Stomach (tissue), 9 donors: ENCODE measurements around the gene PROZ. TPM values are rescaled to one million over a fixed set of nuclear protein-coding genes. Genes with fewer than 3 reads are reported as not detected.

Experiments used
- DNase-seq, 2 donors: peaks; one replicate each; pipeline versions ENCODE4 v3.0.0 to v3.0.0-alpha.2; 2013 to 2019
- H3K27ac ChIP-seq, 5 donors: fragments of 200-600 bp in 4 of 5; sonication (generic) in 4 of 5; one replicate each; pipeline ENCODE4 v1.5.1; 2013 to 2019; ENCODE audit warnings: mild to moderate bottlenecking in 1 of 5, moderate library complexity in 1 of 5
- H3K27me3 ChIP-seq, 3 donors: fragments of 200-600 bp; sonication (generic); one replicate each; pipeline ENCODE4 v1.5.1; 2017 to 2019; ENCODE audit warnings: mixed run types in 1 of 3
- H3K36me3 ChIP-seq, 4 donors: fragments of 200-600 bp; sonication (generic); 1 replicate in 3 of 4; 2 replicates in 1 of 4; pipeline ENCODE4 v1.5.1; 2016 to 2019
- H3K4me1 ChIP-seq, 4 donors: fragments of 200-600 bp; sonication (generic); one replicate each; pipeline ENCODE4 v1.5.1; 2016 to 2019
- H3K4me3 ChIP-seq, 4 donors: fragments of 200-600 bp; sonication (generic) in 3 of 4; one replicate each; pipeline ENCODE4 v1.5.1; 2016 to 2019; ENCODE audit warnings: mild to moderate bottlenecking in 1 of 4
- H3K9me3 ChIP-seq, 4 donors: fragments of 200-600 bp; sonication (generic); one replicate each; pipeline ENCODE4 v1.5.1; 2016 to 2019
- CTCF ChIP-seq, 7 experiments: fragments of 450-650 bp in 4 of 7; fragments of 200-600 bp in 3 of 7; sonication (generic) in 3 of 7; IDR thresholded peaks; one replicate each; pipeline ENCODE4 v1.5.1; 2016 to 2019; ENCODE audit warnings: antibody characterized with exemption in 7 of 7, control low read depth in 2 of 7, mild to moderate bottlenecking in 1 of 7
- EP300 ChIP-seq: sonication (generic); formaldehyde crosslinking; IDR thresholded peaks from one replicate; pipeline ENCODE4 v1.6.1; 2017; ENCODE audit warnings: antibody characterized with exemption
- POLR2A ChIP-seq, 4 donors: fragments of 450-650 bp; IDR thresholded peaks; one replicate each; pipeline ENCODE4 v1.6.1; 2016; ENCODE audit warnings: antibody characterized with exemption in 4 of 4, control low read depth in 2 of 4, mild to moderate bottlenecking in 1 of 4, moderate library complexity in 1 of 4
- POLR2AphosphoS5 ChIP-seq, 3 donors: sonication (generic); formaldehyde crosslinking; IDR thresholded peaks; one replicate each; pipeline ENCODE4 v1.6.1; 2016; ENCODE audit warnings: antibody characterized with exemption in 3 of 3
- WGBS, 5 donors: extraction: QIAGEN DNeasy Blood & Tissue Kit in 3 of 5; methylation state at CpG; one replicate each; pipeline versions ENCODE4 v1.1.5 to v1.1.7; 2013 to 2018; 5-methylcytosine and 5-hydroxymethylcytosine counted together
- intact Hi-C: fragments of 100-400 bp; cut with DNase I; formaldehyde crosslinking; loops from one replicate; pipeline ENCODE4 v1.15.1; 2023; ENCODE audit warnings: low total_unique reads
- polyA plus RNA-seq, 3 donors: library from polyadenylated mRNA; stranded (reverse); fragments of 200-250 nt; gene quantifications; one replicate each; pipeline ENCODE4 v1.2.3, GENCODE V29; 2013
- total RNA-seq, 5 donors: library from RNA; depleted of rRNA; stranded (reverse); fragments of >200 nt; gene quantifications; one replicate each; pipeline versions ENCODE4 v1.1.0 to v1.2.3, GENCODE V29; 2014 to 2016
- donor health status: healthy with polysubstance abuse.
- donor health status: Bipolar disorder and iron deficiency.
- donor health status: healthy.

Gene PROZ
- total and polyA plus RNA-seq, 8 donors, result 0.08 to 1.9 TPM; not detected in 6

- H3K27ac ChIP-seq, result no peak overlapping the region
- no peak for TF ChIP-seq POLR2AphosphoS5 (IDR thresholded peaks at IDR 0.05)
- TF ChIP-seq CTCF (IDR thresholded peaks at IDR 0.05), result no peak
- no peak for TF ChIP-seq POLR2A (IDR thresholded peaks at IDR 0.05)
- no peak for TF ChIP-seq EP300
- H3K36me3 ChIP-seq, result peaks cover 0 to 32% (median 14%) of the 10 kb centered on the region in 4 donors
- no peak for DNase-seq
- WGBS, 5 donors, result 87 to 95% (median 90%) methylated on average over 5 of the region's 5 CpGs
- H3K9me3 ChIP-seq, result peaks cover 0 to 5% (median 0%) of the 10 kb centered on the region in 4 donors
- peaks cover 6 to 16% (median 11%) of the 10 kb centered on the region in 4 donors for H3K4me1 ChIP-seq
- intact Hi-C loops, result no loop called here
- peaks cover 0 to 22% (median 19%) of the 10 kb centered on the region in 3 donors for H3K27me3 ChIP-seq
- no peak overlapping the region for H3K4me3 ChIP-seq
These were observed 8.2 kb downstream of the PROZ start for GRCh38 chr13:113166681-113167080.

- DNase-seq, result no peak
- H3K4me3 ChIP-seq, result no peak overlapping the region
- H3K9me3 ChIP-seq, result peaks cover 0 to 5% (median 0%) of the 10 kb centered on the region in 4 donors
- H3K36me3 ChIP-seq, result peaks cover 0 to 37% (median 18%) of the 10 kb centered on the region in 4 donors
- peaks cover 0 to 19% (median 19%) of the 10 kb centered on the region in 3 donors for H3K27me3 ChIP-seq
- intact Hi-C loops, result no loop called here
- TF ChIP-seq POLR2AphosphoS5 (IDR thresholded peaks at IDR 0.05) (no peak), CTCF (IDR thresholded peaks at IDR 0.05) (no peak), EP300 (no peak), POLR2A (IDR thresholded peaks at IDR 0.05) (no peak)
- no peak overlapping the region for H3K27ac ChIP-seq
- peaks cover 6 to 21% (median 16%) of the 10 kb centered on the region in 4 donors for H3K4me1 ChIP-seq
- WGBS, 5 donors, result 85 to 96% (median 91%) methylated on average over 10 of the region's 10 CpGs
These were observed 8.7 kb downstream of the PROZ start for GRCh38 chr13:113167155-113167554.

GRCh38 chr13:113167575-113167974 is 9.1 kb downstream of the PROZ start:
- H3K36me3 ChIP-seq, result peaks cover 0 to 41% (median 20%) of the 10 kb centered on the region in 4 donors
- TF ChIP-seq POLR2AphosphoS5 (IDR thresholded peaks at IDR 0.05) (no peak), POLR2A (IDR thresholded peaks at IDR 0.05) (no peak), CTCF (IDR thresholded peaks at IDR 0.05) (no peak), EP300 (no peak)
- intact Hi-C loops, result no loop called here
- WGBS, 5 donors, result 96 to 99% (median 98%) methylated on average over 3 of the region's 3 CpGs
- DNase-seq, result no peak
- H3K4me3 ChIP-seq, result no peak overlapping the region
- peaks cover 0 to 5% (median 0%) of the 10 kb centered on the region in 4 donors for H3K9me3 ChIP-seq
- H3K4me1 ChIP-seq, result peaks cover 8 to 25% (median 20%) of the 10 kb centered on the region in 4 donors
- peaks cover 0 to 19% (median 19%) of the 10 kb centered on the region in 3 donors for H3K27me3 ChIP-seq
- no peak overlapping the region for H3K27ac ChIP-seq

- intact Hi-C loops, result no loop called here
- Histone ChIP-seq H3K4me1 (peaks cover 12 to 29% (median 19%) of the 10 kb centered on the region in 4 donors), H3K27me3 (peaks cover 0 to 14% (median 12%) of the 10 kb centered on the region in 3 donors), H3K27ac (no peak overlapping the region), H3K4me3 (no peak overlapping the region), H3K9me3 (peaks cover 0 to 5% (median 0%) of the 10 kb centered on the region in 4 donors), H3K36me3 (peaks cover 0 to 47% (median 25%) of the 10 kb centered on the region in 4 donors)
- WGBS, 5 donors, result 84 to 94% (median 90%) methylated on average over 7 of the region's 7 CpGs
- TF ChIP-seq EP300, result no peak
- no peak for TF ChIP-seq CTCF (IDR thresholded peaks at IDR 0.05)
- TF ChIP-seq POLR2AphosphoS5 (IDR thresholded peaks at IDR 0.05), result no peak
- TF ChIP-seq POLR2A (IDR thresholded peaks at IDR 0.05), result no peak
- DNase-seq, result no peak
These were observed 9.8 kb downstream of the PROZ start for GRCh38 chr13:113168211-113168610.
